Mesothelial cell of epicardium (in vitro differentiated cells): ENCODE results near the gene C4BPA. TPM values are rescaled to one million over a fixed set of nuclear protein-coding genes. Genes with fewer than 3 reads are reported as not detected.

Experiments
- DNase-seq, 2 experiments: peaks; one replicate each; pipeline ENCODE4 v3.0.0; 2021; ENCODE audit warnings: low spot score in 2 of 2; ENCODE audit not compliant: unreplicated experiment in 2 of 2
- H3K27ac Mint-ChIP-seq: 2 replicates; pipeline ENCODE4 v1.8.0; 2021; ENCODE audit warnings: mixed read lengths
- H3K27me3 Mint-ChIP-seq: 2 replicates; pipeline ENCODE4 v1.8.0; 2021; ENCODE audit warnings: low read depth, mixed read lengths
- H3K36me3 Mint-ChIP-seq: 2 replicates; pipeline ENCODE4 v1.8.0; 2021; ENCODE audit warnings: mixed read lengths
- H3K4me1 Mint-ChIP-seq: 2 replicates; pipeline ENCODE4 v1.8.0; 2021; ENCODE audit warnings: mixed read lengths
- H3K4me3 Mint-ChIP-seq: 2 replicates; pipeline ENCODE4 v1.8.0; 2021; ENCODE audit warnings: mild to moderate bottlenecking, moderate library complexity, mixed read lengths
- H3K9me3 Mint-ChIP-seq: 2 replicates; pipeline ENCODE4 v1.8.0; 2021; ENCODE audit warnings: mixed read lengths
- CTCF ChIP-seq: fragments of 200-600 bp; sonication (generic); IDR thresholded peaks from one replicate; pipeline ENCODE4 v1.5.0; 2021; ENCODE audit warnings: antibody characterized with exemption; ENCODE audit not compliant: unreplicated experiment
- total RNA-seq: library from RNA; stranded (reverse); gene quantifications from 3 replicates; pipeline ENCODE4 v1.2.1, GENCODE V29; 2021

The C4BPA gene
- total RNA-seq, 1 donor from 2014 or later, result 0.20 TPM

- Mint-ChIP-seq H3K36me3 (peaks cover 11% of the 10 kb centered on the region), H3K27me3 (no peaks in the 10 kb centered on the region), H3K4me1 (no peaks in the 10 kb centered on the region), H3K4me3 (no peak overlapping the region), H3K27ac (no peak overlapping the region), H3K9me3 (no peaks in the 10 kb centered on the region)
- no peak for DNase-seq
- no peak for TF ChIP-seq CTCF
Measured at GRCh38 chr1:207070811-207071210, 33.2 kb upstream of the C4BPA start.

- Mint-ChIP-seq H3K9me3 (no peaks in the 10 kb centered on the region), H3K27ac (no peak overlapping the region)
Measured at GRCh38 chr1:207071426-207071825, 32.6 kb upstream of the C4BPA start.

GRCh38 chr1:207072233-207072632, 31.8 kb upstream of the C4BPA start:
- H3K4me1 Mint-ChIP-seq, result no peaks in the 10 kb centered on the region
- no peaks in the 10 kb centered on the region for H3K9me3 Mint-ChIP-seq
- no peak for DNase-seq
- H3K27me3 Mint-ChIP-seq, result no peaks in the 10 kb centered on the region
- no peak overlapping the region for H3K27ac Mint-ChIP-seq
- H3K36me3 Mint-ChIP-seq, result peaks cover 9% of the 10 kb centered on the region
- no peak overlapping the region for H3K4me3 Mint-ChIP-seq
- no peak for TF ChIP-seq CTCF

More at GRCh38 chr1:207071426-207071825, 32.6 kb upstream of the C4BPA start:
- H3K27me3 Mint-ChIP-seq, result no peaks in the 10 kb centered on the region
- TF ChIP-seq CTCF, result no peak
- peaks cover 9% of the 10 kb centered on the region for H3K36me3 Mint-ChIP-seq
- no peaks in the 10 kb centered on the region for H3K4me1 Mint-ChIP-seq
- no peak for DNase-seq
- no peak overlapping the region for H3K4me3 Mint-ChIP-seq

- Mint-ChIP-seq H3K36me3 (peaks cover 4% of the 10 kb centered on the region), H3K4me3 (no peak overlapping the region), H3K27me3 (no peaks in the 10 kb centered on the region), H3K27ac (no peak overlapping the region), H3K9me3 (no peaks in the 10 kb centered on the region), H3K4me1 (peaks cover 2% of the 10 kb centered on the region)
- no peak for TF ChIP-seq CTCF
- DNase-seq, result no peak
Measured at GRCh38 chr1:207073906-207074820, 29.9 kb upstream of the C4BPA start.

GRCh38 chr1:207076181-207076955, 27.7 kb upstream of the C4BPA start:
- Mint-ChIP-seq H3K4me1 (peaks cover 2% of the 10 kb centered on the region), H3K27me3 (no peaks in the 10 kb centered on the region), H3K9me3 (no peaks in the 10 kb centered on the region), H3K4me3 (no peak overlapping the region), H3K36me3 (no peaks in the 10 kb centered on the region), H3K27ac (no peak overlapping the region)
- TF ChIP-seq CTCF, result no peak
- no peak for DNase-seq
